Activated T-cell treated with anti-CD3 and anti-CD28 coated beads, Interleukin-2, amount 50 U/mL, for 4 hours (primary cell): ENCODE data around the gene ANP32B. TPM values are rescaled to one million over a fixed set of nuclear protein-coding genes. Genes with fewer than 3 reads are reported as not detected.

ENCODE experiments used
- ATAC-seq, 2 donors: fragments of 200-7000 bp; cut with Tn5 transposase; one replicate each; pipeline ENCODE4 v1.10.0; 2021
- DNase-seq: peaks from one replicate; pipeline ENCODE4 v3.0.0-alpha.2; 2020
- H3K27me3 Mint-ChIP-seq: one replicate; pipeline ENCODE4 v1.8.0; 2021; ENCODE audit warnings: low read depth, mixed read lengths
- H3K36me3 Mint-ChIP-seq: one replicate; pipeline ENCODE4 v1.8.0; 2022; ENCODE audit warnings: mixed read lengths; ENCODE audit not compliant: insufficient read depth
- H3K4me1 Mint-ChIP-seq: one replicate; pipeline ENCODE4 v1.8.0; 2021; ENCODE audit warnings: low read depth, mixed read lengths
- H3K4me3 Mint-ChIP-seq: one replicate; pipeline ENCODE4 v1.8.0; 2021; ENCODE audit warnings: mild to moderate bottlenecking, moderate library complexity, mixed read lengths
- H3K9me3 Mint-ChIP-seq: one replicate; pipeline ENCODE4 v1.8.0; 2021; ENCODE audit warnings: mixed read lengths
- total RNA-seq, 3 donors: library from RNA; stranded (reverse); gene quantifications; one replicate each; pipeline ENCODE4 v1.2.1, GENCODE V29; 2021

ANP32B gene
- total RNA-seq, 3 donors from 2014 or later, result 307 to 343 (median 326) TPM

DNA sequence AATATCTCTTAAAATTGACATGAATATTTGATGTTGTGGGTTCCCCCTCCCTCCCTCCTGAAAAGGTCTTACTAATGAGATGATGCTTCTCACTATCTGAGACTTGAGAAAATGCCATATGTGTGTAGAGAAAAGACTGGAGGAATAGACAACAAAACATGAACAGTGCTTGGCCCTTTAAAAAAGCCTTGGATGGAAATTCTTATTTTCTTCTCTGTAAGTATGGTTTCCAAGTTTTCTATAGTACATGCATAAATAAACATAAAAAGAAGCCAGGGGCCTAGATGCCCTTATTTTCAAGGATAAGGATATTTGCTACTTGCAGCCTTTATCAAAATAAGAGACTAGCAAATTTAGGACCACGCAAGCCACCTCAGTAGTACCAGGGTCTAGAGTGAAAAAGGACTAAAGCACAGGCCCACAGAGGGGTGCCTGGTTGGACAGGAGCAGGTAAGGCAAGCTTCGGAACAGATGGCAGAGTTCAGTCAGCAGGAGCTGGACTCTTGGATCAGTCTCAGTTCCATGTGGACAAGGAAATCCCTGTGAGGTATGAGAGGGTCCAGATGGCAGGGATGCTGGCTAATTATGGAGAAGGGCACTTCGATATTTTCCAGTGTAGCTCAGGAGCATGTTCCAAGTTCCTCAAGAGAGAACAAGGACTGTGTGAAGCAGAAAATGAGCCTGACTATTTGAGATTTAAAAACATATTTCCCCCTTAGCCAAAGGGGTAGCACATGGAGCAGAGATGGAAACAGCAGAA lies 4.6 kb upstream of the ANP32B start:
- ATAC-seq (no peak), DNase-seq (no peak)
- peaks cover 4% of the 10 kb centered on the region for H3K9me3 Mint-ChIP-seq
- H3K4me1 Mint-ChIP-seq, result peaks cover 26% of the 10 kb centered on the region
- no peaks in the 10 kb centered on the region for H3K27me3 Mint-ChIP-seq
- H3K4me3 Mint-ChIP-seq, result no peak overlapping the region
- peaks cover 1% of the 10 kb centered on the region for H3K36me3 Mint-ChIP-seq

DNA sequence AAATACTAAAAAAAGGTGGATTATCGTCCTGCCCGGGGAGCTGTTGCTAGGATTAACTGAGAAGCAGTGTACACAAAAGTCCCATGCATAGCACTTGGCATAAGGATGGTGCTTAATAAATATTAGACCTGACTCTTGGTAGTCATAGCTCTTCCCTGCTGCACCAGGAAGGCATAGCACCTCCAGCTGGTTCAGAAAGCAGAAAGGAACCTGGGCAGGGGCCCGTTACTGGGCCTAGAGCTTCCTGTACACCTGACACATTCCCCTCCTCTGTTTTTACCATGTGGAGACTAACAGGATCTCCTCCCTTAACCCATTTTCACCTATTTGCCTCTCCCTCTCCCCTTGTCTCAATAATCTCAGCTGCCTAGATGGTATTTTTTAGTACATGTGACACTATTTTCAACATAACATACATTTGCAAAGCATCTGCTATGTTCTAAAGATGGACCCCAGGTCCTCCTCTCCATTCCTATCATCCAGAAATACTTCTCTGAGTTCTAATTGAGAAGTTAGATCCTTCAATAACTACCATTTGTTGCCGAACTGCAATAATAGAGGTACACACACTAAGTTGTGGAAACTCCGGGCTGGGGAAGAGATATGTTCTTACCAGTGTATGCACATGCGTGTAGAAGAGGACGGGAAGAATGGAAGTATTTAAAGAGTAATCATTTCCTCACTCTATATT lies 3.2 kb upstream of the ANP32B start:
- peaks cover 1% of the 10 kb centered on the region for H3K36me3 Mint-ChIP-seq
- H3K27me3 Mint-ChIP-seq, result no peaks in the 10 kb centered on the region
- ATAC-seq, result no peak
- H3K4me1 Mint-ChIP-seq, result peaks cover 26% of the 10 kb centered on the region
- H3K9me3 Mint-ChIP-seq, result peaks cover 4% of the 10 kb centered on the region
- H3K4me3 Mint-ChIP-seq, result no peak overlapping the region
- no peak for DNase-seq

DNA sequence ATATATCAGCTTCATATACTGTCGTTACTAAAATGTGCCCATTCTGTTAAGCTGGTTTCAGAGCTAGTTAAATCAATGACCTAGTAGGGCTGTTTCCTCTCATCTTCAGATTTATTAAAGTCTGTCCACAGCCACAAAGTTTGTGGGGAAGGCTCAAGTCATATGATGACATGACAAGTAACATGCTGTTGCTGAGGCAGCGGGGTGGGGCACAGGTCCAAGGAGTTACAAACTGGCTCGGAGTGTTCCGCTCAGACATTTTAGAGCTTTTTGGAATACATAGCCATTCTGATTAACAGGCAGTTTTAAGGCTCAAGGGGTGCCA lies 2.7 kb upstream of the ANP32B start:
- H3K9me3 Mint-ChIP-seq, result no peaks in the 10 kb centered on the region
- no peak overlapping the region for H3K4me3 Mint-ChIP-seq
- H3K36me3 Mint-ChIP-seq, result no peaks in the 10 kb centered on the region
- H3K4me1 Mint-ChIP-seq, result peaks cover 26% of the 10 kb centered on the region
- DNase-seq, result no peak
- no peak for ATAC-seq
- no peaks in the 10 kb centered on the region for H3K27me3 Mint-ChIP-seq

DNA sequence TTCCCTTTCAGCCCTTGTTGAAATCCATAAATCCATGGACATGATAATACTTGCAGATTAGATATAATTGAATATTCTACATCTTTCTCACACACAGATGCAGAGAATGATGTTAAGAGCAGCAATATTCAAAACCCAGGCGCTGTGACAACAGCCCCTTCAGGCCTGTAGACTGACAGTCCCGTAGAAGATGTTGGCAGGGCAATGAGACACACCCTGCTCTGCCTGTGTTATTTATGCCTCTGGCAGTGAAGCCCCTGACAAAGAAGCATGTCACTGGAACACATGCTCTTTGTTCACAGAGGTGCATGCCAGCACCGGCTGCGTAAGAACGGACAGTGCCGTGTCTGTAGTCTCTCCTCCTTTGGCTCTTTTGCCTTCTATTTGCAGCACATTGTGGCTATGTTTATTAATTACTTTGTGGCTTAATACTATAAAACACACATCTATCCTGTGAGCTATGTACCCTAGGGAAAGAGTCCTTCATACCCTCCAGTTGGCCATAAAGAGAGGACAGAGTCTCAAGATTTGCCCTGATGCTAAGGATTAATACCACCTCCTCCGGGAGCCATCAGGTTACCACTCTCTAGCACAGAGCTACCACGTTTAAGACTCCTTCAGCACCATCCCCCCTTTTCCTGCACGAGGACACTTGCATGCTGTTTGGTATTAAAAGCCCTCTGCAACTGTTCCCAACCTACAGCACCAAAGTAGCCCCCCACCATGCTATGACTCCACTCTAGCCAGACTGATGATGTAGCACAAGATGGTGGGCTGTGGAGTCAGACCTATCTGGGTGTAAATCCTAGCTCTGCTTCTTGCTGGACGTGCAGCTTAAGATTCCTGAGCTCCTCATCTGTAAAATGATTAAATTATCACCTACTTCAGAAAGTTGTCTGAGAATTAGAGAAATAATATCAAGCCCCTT lies 2.0 kb upstream of the ANP32B start:
- Mint-ChIP-seq H3K4me3 (no peak overlapping the region), H3K36me3 (peaks cover 3% of the 10 kb centered on the region), H3K4me1 (peaks cover 30% of the 10 kb centered on the region), H3K27me3 (no peaks in the 10 kb centered on the region), H3K9me3 (no peaks in the 10 kb centered on the region)
- DNase-seq, result no peak
- no peak for ATAC-seq

DNA sequence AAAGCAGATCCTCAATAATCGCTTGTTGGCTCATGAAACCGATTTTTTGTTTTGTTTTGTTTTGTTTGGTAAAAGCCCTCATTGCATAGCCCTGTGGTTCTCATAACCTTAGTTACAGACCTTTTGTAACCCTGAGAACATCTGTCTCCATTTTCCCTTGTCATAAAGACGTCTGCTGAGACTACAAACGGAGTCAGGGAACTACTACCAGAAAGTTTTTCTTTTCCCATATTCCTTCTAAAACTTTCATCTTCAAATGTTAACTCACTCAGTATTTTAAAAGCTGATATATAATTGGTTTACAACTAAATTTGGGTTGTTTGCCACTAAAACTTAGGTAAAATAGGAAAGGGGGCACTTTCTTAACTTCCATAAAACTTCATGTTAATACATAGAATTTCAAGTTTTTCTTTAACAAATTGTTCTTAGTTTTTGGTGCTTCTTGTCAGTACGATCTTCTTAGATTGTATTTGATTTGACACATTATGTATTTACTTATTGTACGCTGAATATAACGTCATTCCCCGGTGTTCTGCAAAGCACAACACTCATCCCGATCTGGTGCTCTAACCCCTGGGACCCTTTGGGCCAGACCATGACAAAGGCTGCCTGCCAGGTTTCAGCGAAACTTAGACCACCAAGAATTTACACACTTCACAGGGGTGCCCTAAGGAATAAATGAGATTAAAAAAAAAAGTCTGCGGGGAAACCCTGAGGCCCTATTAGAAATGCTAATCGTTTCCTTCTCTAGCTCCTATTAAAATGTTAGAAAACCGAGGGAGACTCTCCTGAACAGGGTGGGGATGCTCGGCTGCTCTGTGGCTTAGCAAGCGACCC lies 1.1 kb upstream of the ANP32B start:
- DNase-seq, result no peak
- no peak for ATAC-seq
- peaks cover 37% of the 10 kb centered on the region for H3K4me1 Mint-ChIP-seq
- no peaks in the 10 kb centered on the region for H3K27me3 Mint-ChIP-seq
- peaks cover 6% of the 10 kb centered on the region for H3K36me3 Mint-ChIP-seq
- peak overlapping the region; percentile 78 for H3K4me3 Mint-ChIP-seq
- no peaks in the 10 kb centered on the region for H3K9me3 Mint-ChIP-seq

DNA sequence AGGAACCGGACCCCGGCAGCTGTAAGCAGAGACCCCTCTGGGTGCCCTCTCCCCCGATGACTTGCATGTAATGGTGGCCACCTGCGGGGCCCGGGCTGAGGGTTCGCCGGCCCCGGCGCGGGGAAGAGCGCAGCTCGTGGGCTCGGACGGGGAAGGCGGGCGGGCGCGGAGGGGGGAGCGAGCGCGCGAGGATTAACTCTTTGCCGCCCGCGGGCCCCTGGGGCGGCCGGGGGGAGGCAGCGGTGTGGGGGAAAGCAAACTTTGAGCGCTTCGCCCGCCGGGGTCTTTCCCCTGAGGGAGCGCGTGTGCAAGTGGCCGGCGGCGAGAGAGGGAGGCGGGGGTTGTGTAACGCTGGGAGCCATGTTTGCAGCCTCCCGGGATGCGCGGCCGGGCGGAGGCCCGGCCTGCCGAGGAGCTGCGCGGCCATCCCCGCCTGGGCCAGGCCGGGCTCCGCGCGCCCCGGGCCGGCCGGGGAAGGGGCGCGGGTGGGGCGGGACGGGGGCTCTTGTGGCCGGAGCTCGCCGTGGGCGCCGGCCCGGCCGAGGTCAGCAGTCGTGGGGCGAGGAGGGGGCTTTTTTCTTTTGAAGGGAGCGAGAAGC lies 547 bp downstream of the ANP32B start:
- peak; percentile 25 to 29 for ATAC-seq
- H3K4me3 Mint-ChIP-seq, result peak overlapping the region; percentile 81
- no peaks in the 10 kb centered on the region for H3K27me3 Mint-ChIP-seq
- H3K4me1 Mint-ChIP-seq, result peaks cover 52% of the 10 kb centered on the region
- peak; percentile 58 for DNase-seq
- peaks cover 6% of the 10 kb centered on the region for H3K36me3 Mint-ChIP-seq
- H3K9me3 Mint-ChIP-seq, result no peaks in the 10 kb centered on the region

DNA sequence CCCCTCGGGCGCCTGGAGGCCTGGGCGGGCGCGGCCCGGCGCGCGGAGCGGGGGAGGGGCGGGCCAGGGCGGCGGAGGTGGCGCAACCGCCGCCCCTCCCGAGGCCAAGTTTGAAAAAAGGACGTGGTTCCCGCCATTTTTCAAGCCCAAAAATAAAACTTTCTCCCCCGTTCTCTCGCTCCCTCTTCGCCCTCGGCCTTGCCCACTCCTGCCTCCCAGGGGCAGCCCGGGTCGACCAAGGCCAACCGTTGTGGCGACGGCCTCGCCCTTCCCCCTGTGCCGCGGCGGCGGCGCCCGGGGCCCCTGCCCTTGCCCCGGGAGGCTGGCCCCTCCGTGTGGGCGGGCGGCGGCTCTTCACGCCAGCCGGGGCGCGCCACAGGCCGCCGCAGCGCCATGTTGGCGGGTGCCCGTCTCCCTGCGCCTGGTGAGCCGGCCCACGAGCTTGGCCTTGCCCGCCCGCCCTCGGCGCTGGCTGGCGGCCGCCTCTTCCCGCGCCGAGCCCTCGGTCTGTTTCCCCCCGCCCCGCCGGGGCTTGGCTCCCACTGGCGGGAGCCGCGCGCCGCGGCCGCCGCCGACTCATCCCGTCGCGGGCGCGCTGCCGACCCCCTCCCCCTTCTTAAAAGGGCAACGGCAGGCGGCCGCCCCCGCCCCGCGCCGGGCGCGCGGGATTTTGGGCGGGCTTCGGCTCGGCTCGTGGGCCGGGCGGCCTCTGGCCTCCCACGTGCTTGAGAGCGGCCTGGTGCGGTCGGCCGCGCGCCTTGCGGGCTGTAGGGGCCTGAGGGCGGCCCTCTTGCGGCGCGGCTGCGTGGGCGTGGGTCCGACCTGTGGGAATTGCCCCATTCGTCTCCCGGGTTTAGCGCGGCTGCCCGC lies 1.3 kb downstream of the ANP32B start:
- Mint-ChIP-seq H3K36me3 (peaks cover 8% of the 10 kb centered on the region), H3K4me3 (peak overlapping the region; percentile 70), H3K4me1 (peaks cover 59% of the 10 kb centered on the region), H3K27me3 (no peaks in the 10 kb centered on the region), H3K9me3 (no peaks in the 10 kb centered on the region)
- ATAC-seq, result peak; percentile 39 to 40
- peak; percentile 82 for DNase-seq

DNA sequence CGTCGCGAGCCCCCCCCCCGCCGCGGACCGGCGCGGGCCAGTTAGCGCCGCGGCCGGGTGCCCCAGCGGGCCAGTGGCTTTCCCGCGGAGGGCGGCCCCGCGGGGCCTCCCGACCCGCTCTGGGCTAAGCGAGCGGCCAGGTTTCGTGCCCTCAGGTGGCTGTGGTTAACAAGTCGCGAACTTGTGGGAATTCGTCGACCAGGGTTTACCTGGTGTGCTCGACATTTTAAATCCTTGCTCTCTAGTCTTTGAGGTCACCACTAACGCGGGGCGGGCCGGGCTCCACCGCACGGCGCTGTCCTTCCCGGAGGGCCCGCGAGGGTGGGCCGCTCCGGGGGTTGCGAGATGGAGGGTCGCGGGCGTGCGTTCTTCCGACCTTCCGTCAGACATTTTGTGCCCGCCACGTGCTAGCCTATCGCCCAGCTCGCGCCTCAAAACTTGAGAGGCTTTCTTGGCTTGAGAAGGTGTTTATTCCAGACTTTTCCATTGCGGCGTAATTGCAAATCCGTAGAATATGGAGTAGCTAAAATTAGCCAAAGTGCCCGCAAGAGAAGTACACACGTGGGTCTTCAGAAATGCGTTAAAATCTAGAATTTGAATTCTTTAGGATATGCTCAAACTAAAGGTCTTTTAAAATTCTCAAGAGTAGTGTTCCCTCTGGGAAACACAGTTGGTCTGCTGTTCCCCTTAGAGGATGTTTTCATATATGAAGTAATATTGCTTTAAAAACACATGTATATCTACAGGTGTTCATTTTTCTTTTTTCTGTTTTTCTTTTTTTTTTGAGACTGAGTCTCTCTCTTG lies 2.1 kb downstream of the ANP32B start:
- Mint-ChIP-seq H3K4me1 (peaks cover 60% of the 10 kb centered on the region), H3K9me3 (no peaks in the 10 kb centered on the region), H3K27me3 (no peaks in the 10 kb centered on the region), H3K4me3 (peak overlapping the region; percentile 85), H3K36me3 (peaks cover 8% of the 10 kb centered on the region)
- peak; percentile 41 for DNase-seq
- peak; percentile 2 to 4 for ATAC-seq

DNA sequence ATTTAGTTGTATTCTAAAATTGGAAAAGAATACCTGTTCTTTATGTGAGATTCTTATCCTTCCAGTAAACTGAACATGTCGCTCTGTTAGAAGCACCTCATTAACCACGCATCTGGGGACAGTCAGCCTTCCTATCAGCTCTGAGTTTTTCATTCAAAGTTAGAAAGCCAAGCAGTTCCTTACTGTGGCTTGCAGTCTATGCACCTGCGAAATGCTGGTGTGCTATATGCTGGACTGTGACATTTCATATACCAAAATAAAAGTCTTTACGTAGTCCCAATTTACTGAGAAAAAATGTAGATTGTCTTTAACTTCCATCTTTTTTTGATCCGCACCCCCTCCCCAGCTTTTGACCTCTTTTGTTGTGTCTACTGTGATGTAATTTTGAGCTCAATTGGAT lies 4.3 kb downstream of the ANP32B start:
- no peaks in the 10 kb centered on the region for H3K9me3 Mint-ChIP-seq
- peaks cover 15% of the 10 kb centered on the region for H3K36me3 Mint-ChIP-seq
- ATAC-seq (no peak), DNase-seq (no peak)
- H3K27me3 Mint-ChIP-seq, result no peaks in the 10 kb centered on the region
- peaks cover 64% of the 10 kb centered on the region for H3K4me1 Mint-ChIP-seq
- H3K4me3 Mint-ChIP-seq, result peak overlapping the region; percentile 45

DNA sequence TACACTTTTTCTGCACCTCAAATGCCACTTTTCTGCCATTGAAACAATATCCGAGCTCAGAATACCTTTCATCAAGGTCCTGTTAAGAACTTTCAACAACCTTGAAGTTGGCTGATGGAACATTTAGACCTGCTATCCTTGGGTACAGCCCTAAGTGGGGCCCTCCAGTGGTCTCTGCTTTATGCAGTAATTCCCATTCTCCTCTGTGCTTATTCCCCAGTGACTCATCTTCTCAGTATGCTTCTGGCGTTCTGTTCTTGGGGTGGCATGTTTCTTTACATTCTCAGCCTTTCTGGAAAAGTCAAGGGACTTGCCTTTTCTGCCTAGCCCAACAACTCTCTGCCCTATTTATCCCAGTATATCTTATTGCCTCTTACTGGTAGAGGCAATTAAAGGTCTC lies 7.1 kb downstream of the ANP32B start:
- peaks cover 26% of the 10 kb centered on the region for H3K36me3 Mint-ChIP-seq
- no peaks in the 10 kb centered on the region for H3K9me3 Mint-ChIP-seq
- H3K27me3 Mint-ChIP-seq, result no peaks in the 10 kb centered on the region
- H3K4me3 Mint-ChIP-seq, result peak overlapping the region; percentile 17
- H3K4me1 Mint-ChIP-seq, result peaks cover 87% of the 10 kb centered on the region
- no peak for DNase-seq
- peak; percentile 16 to 44 for ATAC-seq

DNA sequence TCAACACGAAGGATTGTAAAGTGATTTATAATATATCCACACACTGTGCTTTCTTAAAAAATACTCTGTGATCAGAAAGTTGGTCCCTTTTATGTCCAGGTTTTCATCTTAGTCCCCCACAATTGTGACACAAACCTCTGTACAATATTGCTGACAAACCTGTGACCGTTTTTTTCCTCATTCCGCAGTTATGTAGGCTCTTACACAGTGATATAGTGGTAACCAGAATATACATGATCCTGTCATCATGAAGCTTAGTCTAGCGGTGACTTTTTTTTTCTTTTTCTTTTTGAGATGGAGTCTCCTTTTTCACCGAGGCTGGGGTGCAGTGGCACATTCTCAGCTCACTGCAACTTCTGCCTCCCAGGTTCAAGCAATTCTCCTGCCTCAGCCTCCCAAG lies 8.7 kb downstream of the ANP32B start:
- H3K36me3 Mint-ChIP-seq, result peaks cover 22% of the 10 kb centered on the region
- no peak for ATAC-seq

DNA sequence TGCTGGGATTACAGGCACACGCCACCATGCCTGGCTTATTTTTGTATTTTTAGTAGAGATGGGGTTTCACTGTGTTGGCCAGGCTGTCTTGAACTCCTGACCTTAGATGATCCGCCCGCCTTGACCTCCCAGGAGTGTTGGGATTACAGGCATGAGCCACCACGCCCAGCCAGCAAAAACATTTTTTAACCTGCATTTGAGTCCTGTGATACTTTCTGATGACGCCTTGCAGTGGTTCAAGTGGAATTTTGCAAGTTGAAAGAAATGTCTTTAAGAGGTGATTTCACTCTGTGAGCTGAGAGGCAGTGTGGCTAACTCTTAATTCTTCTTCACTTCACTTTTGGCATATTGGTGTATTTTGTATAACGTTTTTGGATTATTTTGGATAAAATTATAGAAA lies 9.1 kb downstream of the ANP32B start:
- H3K36me3 Mint-ChIP-seq, result peaks cover 26% of the 10 kb centered on the region
- H3K4me3 Mint-ChIP-seq, result peak overlapping the region; percentile 53
- H3K4me1 Mint-ChIP-seq, result peaks cover 79% of the 10 kb centered on the region
- no peaks in the 10 kb centered on the region for H3K27me3 Mint-ChIP-seq
- H3K9me3 Mint-ChIP-seq, result no peaks in the 10 kb centered on the region
- ATAC-seq (no peak), DNase-seq (no peak)

More for the DNA sequence above, 8.7 kb downstream of the ANP32B start:
- no peaks in the 10 kb centered on the region for H3K9me3 Mint-ChIP-seq
- H3K4me3 Mint-ChIP-seq, result peak overlapping the region; percentile 53
- H3K4me1 Mint-ChIP-seq, result peaks cover 79% of the 10 kb centered on the region
- DNase-seq, result no peak
- H3K27me3 Mint-ChIP-seq, result no peaks in the 10 kb centered on the region
